GOT3 (cell line): ENCODE results near the gene TMIGD3.

Source experiments
- DNase-seq: peaks from one replicate; lab custom pipeline; 2025; ENCODE audit warnings: mixed read lengths; lab: John Stamatoyannopoulos, UW

TMIGD3 gene

DNA sequence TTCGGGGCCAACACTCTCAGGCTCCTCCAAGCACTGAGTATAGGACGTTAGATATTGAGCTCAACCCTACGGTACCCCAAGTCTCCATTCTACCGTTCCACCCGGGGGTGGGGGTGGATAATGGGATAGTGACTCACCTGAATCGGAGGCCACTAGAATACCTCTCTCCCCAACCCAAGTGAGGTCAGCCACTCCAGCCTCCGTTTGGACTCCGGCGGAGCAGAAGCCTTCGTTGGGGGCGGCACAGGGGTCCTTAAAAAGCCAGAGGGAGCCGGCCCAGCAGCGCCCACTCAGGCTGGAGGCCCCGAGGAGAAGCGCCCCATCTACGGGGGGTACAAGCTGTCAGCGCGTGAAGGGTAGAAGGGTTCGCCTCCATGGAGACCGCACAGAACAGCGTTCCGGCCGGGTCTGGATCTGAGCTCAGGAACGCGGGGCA, 54.9 kb downstream of the TMIGD3 start:
- DNase-seq: no peak

DNA sequence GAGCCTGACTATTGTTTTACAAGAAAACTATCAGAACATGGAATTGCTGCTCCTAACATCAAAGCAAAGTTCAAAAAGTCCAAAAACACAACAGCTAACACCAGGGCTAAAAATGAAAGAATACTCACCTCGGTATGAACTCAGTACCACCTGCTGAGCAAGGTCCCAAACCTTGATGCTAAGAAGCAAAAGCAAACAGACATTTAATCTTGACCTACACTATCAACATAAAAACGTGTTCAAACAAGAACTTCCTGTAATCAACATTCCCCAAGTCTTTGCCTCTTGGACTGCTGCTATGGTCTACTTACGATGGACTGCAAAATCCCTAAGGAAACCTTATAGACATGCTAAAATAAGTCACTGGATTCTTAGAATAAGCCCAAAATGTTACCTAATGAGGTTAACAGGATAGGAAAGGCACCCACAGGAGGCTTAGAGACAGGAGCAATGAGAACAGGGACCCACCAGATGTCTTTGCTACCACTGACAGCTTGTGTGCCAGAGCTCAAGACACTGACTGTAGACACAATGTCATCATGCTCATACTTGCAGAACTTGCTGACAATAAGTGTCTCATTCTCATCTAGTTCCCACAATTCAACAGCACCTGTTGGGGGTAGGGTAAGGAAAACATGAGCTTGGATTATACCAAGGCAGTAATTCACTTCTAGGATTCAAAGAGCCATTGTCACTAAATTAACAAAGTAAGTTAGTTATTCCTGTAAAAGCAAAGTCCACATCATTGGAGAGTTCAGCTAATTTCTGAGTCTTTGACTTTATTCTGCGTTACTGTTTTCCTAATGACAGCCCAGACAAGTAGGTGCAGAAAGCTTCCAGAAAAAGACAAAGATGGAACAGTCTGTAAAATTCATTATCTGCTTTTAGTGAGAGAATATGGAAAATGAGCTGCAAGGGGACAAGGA, 56.2 kb downstream of the TMIGD3 start:
- DNase-seq: no peak

DNA sequence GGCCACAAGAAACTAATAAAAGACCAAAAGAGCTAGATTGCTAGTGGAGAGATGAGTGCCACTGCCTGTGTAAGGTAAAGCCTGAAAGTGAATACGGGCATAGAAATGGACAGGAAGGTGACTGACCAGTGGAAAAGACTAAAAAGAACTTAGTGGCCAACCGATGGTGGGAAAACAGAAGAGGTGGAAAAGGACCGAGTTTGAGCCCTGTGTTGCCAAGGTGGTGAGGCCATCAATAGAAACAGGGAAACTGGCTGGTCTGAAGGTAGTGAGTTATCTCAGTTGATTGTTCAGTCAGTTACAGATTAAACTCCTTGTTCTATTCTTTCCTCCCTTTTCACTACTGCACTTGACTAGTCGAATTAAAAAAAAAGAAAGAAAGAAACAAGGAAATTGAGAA, 56.9 kb downstream of the TMIGD3 start:
- DNase-seq: no peak

DNA sequence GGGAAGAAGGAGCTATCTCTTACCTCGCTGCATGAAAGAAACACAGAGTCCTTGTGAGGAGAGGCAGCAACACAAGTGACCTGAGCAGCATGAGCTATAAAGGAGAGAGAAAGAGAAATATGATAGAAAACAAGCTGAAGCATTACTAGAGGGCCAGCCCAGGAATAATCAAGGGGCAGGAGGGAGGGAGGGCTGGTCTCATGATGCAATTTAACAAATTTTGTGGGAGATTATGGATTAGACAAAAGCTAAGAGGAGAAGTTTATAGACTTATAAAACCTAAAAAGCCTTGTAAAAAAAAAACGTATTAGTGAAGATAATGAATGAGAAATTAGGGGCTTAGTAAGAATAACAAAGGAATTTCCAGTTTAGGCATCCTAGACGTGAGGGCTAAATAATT, 59.4 kb downstream of the TMIGD3 start:
- DNase-seq: no peak

DNA sequence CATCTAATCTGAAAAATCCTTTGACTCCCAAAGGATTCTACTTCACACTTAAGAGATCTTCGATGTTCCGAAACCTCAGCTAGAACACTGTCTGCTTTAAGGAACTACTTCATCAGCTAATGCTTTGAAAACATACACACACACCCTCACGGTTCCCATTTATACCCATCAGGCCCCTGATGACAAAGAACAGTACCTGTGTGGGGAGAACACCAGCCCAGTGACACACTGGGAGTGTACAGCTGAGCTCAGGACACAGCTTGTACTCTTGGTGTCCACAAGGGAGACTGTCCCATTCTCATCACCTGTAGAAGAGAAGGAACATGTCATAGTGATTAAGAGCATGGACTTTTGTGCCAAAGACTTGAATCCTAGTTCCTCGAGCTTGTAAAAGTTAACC, 61.0 kb downstream of the TMIGD3 start:
- no peak for DNase-seq

DNA sequence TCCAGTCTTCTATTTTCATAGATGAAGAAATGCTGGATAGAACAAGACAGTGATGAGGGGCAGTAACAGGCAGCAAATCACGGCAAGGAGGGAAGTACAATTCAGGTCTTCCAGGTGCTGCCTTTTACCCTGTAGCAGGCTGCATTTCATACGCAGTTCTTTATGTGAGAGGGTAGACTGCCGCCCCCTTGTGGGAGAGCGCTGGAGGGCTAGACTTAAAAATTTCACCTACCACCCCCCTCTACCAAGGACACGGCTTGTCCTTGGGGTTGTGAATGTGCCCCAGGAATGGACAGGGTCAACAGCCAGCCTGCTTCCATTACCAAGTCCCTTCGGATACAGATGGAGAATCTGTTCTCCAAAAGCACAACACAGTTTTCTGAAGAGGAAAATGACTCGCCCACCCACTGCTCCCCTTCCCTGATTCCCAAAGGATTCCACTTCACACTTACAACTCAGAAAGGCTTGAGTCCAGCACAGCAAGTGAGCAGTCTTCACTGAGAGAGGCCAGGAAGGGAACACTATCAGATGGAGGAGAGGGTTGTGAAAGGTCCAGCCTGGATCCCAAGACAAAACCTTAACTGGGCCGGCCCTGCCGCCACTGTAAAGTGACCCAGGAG, 61.8 kb downstream of the TMIGD3 start:
- DNase-seq: no peak

DNA sequence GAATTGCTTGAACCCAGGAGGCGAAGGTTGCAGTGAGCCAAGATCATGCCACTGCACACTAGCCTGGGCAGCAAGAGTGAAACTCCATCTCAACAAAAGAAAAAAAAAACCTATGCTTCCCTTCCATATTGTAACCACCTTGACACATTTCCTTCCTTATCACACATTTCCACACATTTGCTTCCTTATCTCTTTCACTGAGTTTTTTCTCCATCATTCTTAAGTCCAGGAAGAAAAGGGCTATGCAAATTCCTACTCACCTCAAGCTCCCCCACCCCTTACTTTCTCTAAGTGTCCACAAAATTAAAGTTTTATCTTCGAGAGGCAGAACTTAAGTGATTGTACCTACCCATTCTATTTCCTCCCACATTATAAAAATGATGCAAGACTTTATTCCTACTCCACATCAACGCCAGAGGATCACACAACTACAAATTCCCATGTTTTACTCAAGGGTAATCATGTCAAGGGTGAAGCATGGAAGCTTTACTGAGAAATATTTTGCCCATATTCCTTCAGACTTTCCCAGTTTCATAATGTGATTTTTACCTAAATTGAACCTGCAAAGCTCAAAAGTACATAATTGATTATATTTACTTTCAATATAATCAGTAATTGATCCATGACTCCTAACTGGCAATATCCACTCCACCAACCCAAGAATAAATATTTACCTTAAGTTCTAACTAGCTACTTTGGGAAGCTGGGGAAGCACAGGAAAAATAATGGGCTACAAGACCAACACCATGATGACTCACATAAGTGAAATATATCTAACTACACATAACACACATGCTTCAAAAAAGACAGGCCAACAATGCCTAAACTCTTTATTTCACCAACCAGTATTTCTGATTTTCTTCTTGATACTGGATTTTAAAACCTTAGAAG, 63.7 kb downstream of the TMIGD3 start:
- DNase-seq: no peak

DNA sequence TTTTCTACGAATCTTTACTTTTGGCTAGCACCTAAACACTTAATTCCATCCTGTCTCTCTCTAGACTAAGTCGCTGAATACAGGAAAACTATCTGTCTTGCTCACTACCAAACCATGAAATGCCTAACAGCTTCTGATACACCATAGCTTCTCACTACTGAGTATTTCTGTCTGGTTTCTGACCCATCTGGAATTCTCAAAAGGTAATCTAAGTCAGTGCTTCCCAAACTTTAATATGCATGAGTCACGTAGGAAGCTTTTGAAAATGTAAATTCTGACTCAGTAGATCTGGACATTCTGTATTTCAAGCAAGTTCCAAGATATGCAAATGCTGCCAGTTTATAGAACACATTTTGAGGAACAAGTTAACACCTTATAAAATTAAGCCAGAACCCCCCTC, 66.7 kb downstream of the TMIGD3 start:
- DNase-seq: no peak
